ENCODE results near the gene RELCH. TPM values are rescaled to one million over a fixed set of nuclear protein-coding genes. Genes with fewer than 3 reads are reported as not detected.

Gene RELCH
- total RNA-seq, 1 experiment from 2014 or later = 21.6 TPM

DNA sequence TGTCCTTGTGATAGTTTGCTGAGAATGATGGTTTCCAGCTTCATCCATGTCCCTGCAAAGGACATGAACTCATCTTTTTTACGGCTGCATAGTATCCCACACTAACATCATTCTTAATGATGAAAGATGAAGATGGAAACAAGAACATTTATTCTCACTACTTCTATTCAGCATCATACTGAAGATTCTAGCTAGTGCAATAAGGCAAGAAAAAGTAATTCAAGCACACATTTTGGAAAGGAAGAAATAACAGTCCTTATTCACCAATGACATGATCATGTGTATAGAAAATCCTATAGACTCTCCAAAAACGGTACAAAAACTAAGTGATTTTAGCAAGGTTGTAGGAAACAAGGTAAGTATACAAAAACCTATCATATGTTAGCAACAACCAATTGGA lies 37.2 kb downstream of the RELCH start:
- intact Hi-C loops (cut with micrococcal nuclease) = no loop called here
- H3F3A ChIP-seq (ENCODE audit: low read length, unreplicated experiment) = no peaks in the 10 kb centered on the region
- ATAC-seq (no peak), DNase-seq (no peak)
- no peak overlapping the region for H2AFZ ChIP-seq (ENCODE audit: low read length)
- TF ChIP-seq, protein P1, sequence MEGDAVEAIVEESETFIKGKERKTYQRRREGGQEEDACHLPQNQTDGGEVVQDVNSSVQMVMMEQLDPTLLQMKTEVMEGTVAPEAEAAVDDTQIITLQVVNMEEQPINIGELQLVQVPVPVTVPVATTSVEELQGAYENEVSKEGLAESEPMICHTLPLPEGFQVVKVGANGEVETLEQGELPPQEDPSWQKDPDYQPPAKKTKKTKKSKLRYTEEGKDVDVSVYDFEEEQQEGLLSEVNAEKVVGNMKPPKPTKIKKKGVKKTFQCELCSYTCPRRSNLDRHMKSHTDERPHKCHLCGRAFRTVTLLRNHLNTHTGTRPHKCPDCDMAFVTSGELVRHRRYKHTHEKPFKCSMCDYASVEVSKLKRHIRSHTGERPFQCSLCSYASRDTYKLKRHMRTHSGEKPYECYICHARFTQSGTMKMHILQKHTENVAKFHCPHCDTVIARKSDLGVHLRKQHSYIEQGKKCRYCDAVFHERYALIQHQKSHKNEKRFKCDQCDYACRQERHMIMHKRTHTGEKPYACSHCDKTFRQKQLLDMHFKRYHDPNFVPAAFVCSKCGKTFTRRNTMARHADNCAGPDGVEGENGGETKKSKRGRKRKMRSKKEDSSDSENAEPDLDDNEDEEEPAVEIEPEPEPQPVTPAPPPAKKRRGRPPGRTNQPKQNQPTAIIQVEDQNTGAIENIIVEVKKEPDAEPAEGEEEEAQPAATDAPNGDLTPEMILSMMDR (conservative IDR thresholded peaks at IDR 0.05; ENCODE audit: low read depth, low read length) = no peak
- TF ChIP-seq EZH2phosphoT487 (IDR thresholded peaks at IDR 0.05; ENCODE audit: borderline replicate concordance, low read length) (no peak), EZH2 (IDR thresholded peaks at IDR 0.05; ENCODE audit: low read length, unreplicated experiment) (no peak)
- BruUV-seq (replicated peaks) = no TSS peak
- no peaks in the 10 kb centered on the region for H3K27me3 ChIP-seq (ENCODE audit: low read length)
- H3K9ac ChIP-seq (ENCODE audit: low read length) = no peak overlapping the region
- no peaks in the 10 kb centered on the region for H4K20me1 ChIP-seq (ENCODE audit: low read length)
- no peaks in the 10 kb centered on the region for H3K79me2 ChIP-seq (ENCODE audit: low read length)
- H3K27ac ChIP-seq (ENCODE audit: low read length) = no peak overlapping the region
- H3K4me3 ChIP-seq (ENCODE audit: low read length) = no peak overlapping the region
- no peaks in the 10 kb centered on the region for H3K9me3 ChIP-seq (ENCODE audit: low read length)
- H3K36me3 ChIP-seq (ENCODE audit: low read depth, low read length) = peaks cover 24% of the 10 kb centered on the region; the same call in 1 of the 2 replicates
- no peaks in the 10 kb centered on the region for H3K9me2 ChIP-seq (replicated peaks; ENCODE audit: low read length)
- ChIA-PET CTCF (no interaction called here), POLR2A (ENCODE audit: unreplicated experiment) (no interaction called here)
- H3K4me2 ChIP-seq (ENCODE audit: low read length) = no peak overlapping the region
- H3K4me1 ChIP-seq (ENCODE audit: insufficient read depth, low read length) = no peaks in the 10 kb centered on the region

DNA sequence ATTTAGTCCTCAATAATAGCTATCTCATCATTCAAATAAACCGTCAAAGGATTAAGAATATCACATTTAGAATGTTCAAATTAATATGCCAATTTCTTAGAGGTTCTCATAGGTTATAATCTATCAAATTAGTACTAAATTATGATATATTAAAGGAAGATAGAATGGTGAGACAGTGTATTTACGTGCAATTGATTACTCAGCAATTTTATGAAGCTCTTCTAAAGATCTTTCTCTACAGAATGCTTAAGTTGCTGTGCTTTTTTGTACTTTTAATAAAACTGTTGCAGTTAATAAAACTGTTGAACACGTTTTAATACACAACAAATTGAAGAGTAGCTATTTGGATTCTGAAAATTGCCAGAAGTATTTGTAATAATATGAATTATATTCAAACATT lies 39.0 kb downstream of the RELCH start:
- no peaks in the 10 kb centered on the region for H3K79me2 ChIP-seq (ENCODE audit: low read length)
- no peaks in the 10 kb centered on the region for H4K20me1 ChIP-seq (ENCODE audit: low read length)
- POLR2A ChIA-PET (ENCODE audit: unreplicated experiment) = no interaction called here
- no TSS peak for BruUV-seq (replicated peaks)
- H3K4me2 ChIP-seq (ENCODE audit: low read length) = no peak overlapping the region
- no peak overlapping the region for H3K9ac ChIP-seq (ENCODE audit: low read length)
- H2AFZ ChIP-seq (ENCODE audit: low read length) = no peak overlapping the region
- no peaks in the 10 kb centered on the region for H3K4me1 ChIP-seq (ENCODE audit: insufficient read depth, low read length)
- H3K9me3 ChIP-seq (ENCODE audit: low read length) = no peaks in the 10 kb centered on the region
- H3F3A ChIP-seq (ENCODE audit: low read length, unreplicated experiment) = no peaks in the 10 kb centered on the region
- CTCF ChIA-PET = no interaction called here
- no peak overlapping the region for H3K27ac ChIP-seq (ENCODE audit: low read length)
- ATAC-seq = no peak
- no peaks in the 10 kb centered on the region for H3K27me3 ChIP-seq (ENCODE audit: low read length)
- no peaks in the 10 kb centered on the region for H3K9me2 ChIP-seq (replicated peaks; ENCODE audit: low read length)
- H3K36me3 ChIP-seq (ENCODE audit: low read depth, low read length) = peaks cover 24% of the 10 kb centered on the region
- intact Hi-C loops (cut with micrococcal nuclease) = no loop called here
- no peak overlapping the region for H3K4me3 ChIP-seq (ENCODE audit: low read length)
- TF ChIP-seq, protein P1 (conservative IDR thresholded peaks at IDR 0.05; ENCODE audit: low read depth, low read length) = no peak
- DNase-seq = no peak

DNA sequence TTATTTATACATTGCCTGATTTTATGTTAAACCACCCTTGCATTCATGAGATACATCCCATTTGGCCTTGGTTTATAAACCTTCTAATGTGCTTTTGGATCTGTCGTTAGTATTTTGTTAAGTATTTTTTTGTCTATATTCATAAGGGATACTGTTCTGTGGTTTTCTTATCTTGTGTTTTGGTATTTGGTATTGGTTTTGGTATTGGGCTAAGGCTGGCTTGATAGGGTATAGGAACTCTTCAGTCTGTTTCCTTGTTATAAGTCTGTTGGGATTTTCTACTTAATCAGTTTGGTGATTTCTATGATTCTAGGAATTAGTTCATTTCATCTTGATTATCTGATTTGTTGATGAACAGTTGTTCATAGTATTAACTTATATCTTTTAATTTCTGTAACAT lies 49.2 kb downstream of the RELCH start:
- intact Hi-C loops (cut with micrococcal nuclease) = no loop called here
- Histone ChIP-seq H3F3A (ENCODE audit: low read length, unreplicated experiment) (no peaks in the 10 kb centered on the region), H2AFZ (ENCODE audit: low read length) (no peak overlapping the region), H3K79me2 (ENCODE audit: low read length) (no peaks in the 10 kb centered on the region), H3K27me3 (ENCODE audit: low read length) (no peaks in the 10 kb centered on the region), H3K4me1 (ENCODE audit: insufficient read depth, low read length) (no peaks in the 10 kb centered on the region), H3K4me2 (ENCODE audit: low read length) (no peak overlapping the region), H4K20me1 (ENCODE audit: low read length) (no peaks in the 10 kb centered on the region), H3K36me3 (ENCODE audit: low read depth, low read length) (peaks cover 9% of the 10 kb centered on the region), H3K9ac (ENCODE audit: low read length) (no peak overlapping the region), H3K27ac (ENCODE audit: low read length) (no peak overlapping the region), H3K9me3 (ENCODE audit: low read length) (no peaks in the 10 kb centered on the region), H3K4me3 (ENCODE audit: low read length) (no peak overlapping the region), H3K9me2 (replicated peaks; ENCODE audit: low read length) (no peaks in the 10 kb centered on the region)
- CTCF ChIA-PET = no interaction called here
- POLR2A ChIA-PET (ENCODE audit: unreplicated experiment) = no interaction called here
- BruUV-seq (replicated peaks) = no TSS peak
- no peak for DNase-seq
- no peak for ATAC-seq
- TF ChIP-seq EZH2phosphoT487 (IDR thresholded peaks at IDR 0.05; ENCODE audit: borderline replicate concordance, low read length) (no peak), EZH2 (IDR thresholded peaks at IDR 0.05; ENCODE audit: low read length, unreplicated experiment) (no peak)
- TF ChIP-seq, protein P1 (conservative IDR thresholded peaks at IDR 0.05; ENCODE audit: low read depth, low read length) = no peak

Data from PC-3 (cell line).